Skeletal muscle satellite cell (primary cell): ENCODE results near the gene BCAR3.

Experiments used
- H3K27me3 ChIP-seq: 2 replicates; pipeline ENCODE4 v1.7.0; 2013; ENCODE audit warnings: low read length; ENCODE audit not compliant: control insufficient read depth, insufficient read depth
- H3K36me3 ChIP-seq: 2 replicates; pipeline ENCODE4 v1.7.0; 2013; ENCODE audit warnings: mild to moderate bottlenecking, control low read depth, low read length; ENCODE audit not compliant: insufficient read depth
- H3K4me1 ChIP-seq: 2 replicates; pipeline ENCODE4 v1.7.0; 2013; ENCODE audit warnings: low read length; ENCODE audit not compliant: control insufficient read depth, insufficient read depth
- H3K4me2 ChIP-seq: 2 replicates; pipeline ENCODE4 v1.7.0; 2013; ENCODE audit warnings: mild to moderate bottlenecking, low read length
- H3K4me3 ChIP-seq: 2 replicates; pipeline ENCODE4 v1.7.0; 2013; ENCODE audit warnings: low read length
- H3K9ac ChIP-seq: 2 replicates; pipeline ENCODE4 v1.7.0; 2013; ENCODE audit warnings: mild to moderate bottlenecking, low read depth, low read length, moderate library complexity
- H3K9me3 ChIP-seq: replicated peaks from 2 replicates; pipeline ENCODE4 v1.7.0; 2013; ENCODE audit warnings: mild to moderate bottlenecking, control low read depth, low read length

BCAR3 gene

DNA sequence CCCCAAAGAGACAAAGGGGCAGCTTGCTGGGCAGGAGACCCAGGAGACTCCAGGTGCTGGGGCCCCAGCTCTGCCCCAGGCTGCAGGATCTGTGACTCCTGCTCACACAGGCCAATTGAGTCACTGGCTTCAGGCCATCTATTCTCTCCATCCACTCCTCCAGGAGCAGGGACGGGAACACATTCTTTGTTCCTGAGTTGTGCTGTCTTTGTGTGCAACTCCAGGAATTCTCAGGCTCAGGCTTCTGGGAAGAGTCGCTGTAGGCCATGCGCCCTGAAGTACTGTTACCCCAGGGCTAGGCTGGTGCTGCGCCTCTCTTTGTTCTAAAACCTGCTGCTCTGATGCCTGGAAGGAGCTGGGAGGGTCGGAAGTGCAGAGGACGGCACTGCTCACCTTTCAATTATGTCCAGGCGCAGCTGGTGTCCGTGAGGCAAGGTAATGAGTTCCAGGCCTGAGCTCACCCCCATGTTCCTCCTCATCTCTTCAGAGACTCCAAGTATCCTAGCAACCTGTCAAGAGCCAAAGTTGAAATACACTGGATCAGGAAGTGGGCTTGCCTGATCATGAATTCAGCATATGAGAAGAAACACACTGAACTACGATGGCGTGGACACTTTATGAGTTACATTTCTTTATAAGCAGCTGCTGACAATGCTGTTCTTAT lies 105.9 kb downstream of the BCAR3 start:
- peaks cover 93% of the 10 kb centered on the region for H3K36me3 ChIP-seq
- H3K4me3 ChIP-seq, result no peak overlapping the region
- no peak overlapping the region for H3K4me2 ChIP-seq
- no peak overlapping the region for H3K9ac ChIP-seq
- H3K4me1 ChIP-seq, result peaks cover 30% of the 10 kb centered on the region
- H3K9me3 ChIP-seq, result no peaks in the 10 kb centered on the region
- no peaks in the 10 kb centered on the region for H3K27me3 ChIP-seq

DNA sequence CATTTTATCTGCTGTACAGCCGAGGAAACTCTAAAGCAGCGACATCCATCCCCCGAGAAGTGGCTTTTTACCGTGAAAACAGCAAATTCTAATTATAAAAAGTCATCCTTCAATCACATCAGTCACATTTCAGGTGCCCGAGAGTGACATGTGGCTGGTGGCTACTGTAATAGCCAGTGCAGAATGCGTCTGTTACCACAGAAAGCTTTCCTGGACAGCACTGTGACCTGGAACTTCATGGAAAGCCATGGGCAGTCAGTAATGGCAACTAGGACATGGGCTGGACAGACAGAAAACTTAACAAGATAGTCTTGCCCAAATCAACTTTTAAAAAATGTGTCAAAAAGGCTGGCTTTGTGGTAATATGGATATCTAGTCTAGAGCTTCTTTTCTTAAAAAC lies 106.6 kb downstream of the BCAR3 start:
- Histone ChIP-seq H3K4me2 (no peak overlapping the region), H3K36me3 (peaks cover 93% of the 10 kb centered on the region), H3K4me1 (peaks cover 23% of the 10 kb centered on the region), H3K27me3 (no peaks in the 10 kb centered on the region), H3K4me3 (no peak overlapping the region), H3K9me3 (no peaks in the 10 kb centered on the region), H3K9ac (no peak overlapping the region)

DNA sequence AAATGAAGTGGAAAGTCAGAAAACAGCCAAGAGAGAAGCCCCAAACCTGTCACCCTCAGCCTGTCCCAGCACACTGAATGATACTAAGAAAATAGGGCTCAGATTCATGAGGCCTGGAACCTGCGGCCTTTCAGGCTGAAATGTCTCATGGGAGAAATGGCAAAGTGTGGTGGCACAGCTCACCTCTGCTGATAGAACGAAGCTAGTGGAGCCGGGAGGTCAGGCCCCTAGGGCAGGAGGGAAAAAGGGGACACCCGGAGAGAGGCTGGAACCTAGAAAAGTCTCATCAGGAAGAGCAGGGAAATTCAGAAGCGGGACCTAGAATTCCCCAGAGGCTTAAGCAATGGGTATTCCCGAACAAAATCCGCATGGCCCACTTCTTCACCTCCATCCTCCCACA lies 107.1 kb downstream of the BCAR3 start:
- H3K4me2 ChIP-seq, result no peak overlapping the region
- no peaks in the 10 kb centered on the region for H3K27me3 ChIP-seq
- peaks cover 95% of the 10 kb centered on the region for H3K36me3 ChIP-seq
- no peaks in the 10 kb centered on the region for H3K9me3 ChIP-seq
- H3K9ac ChIP-seq, result no peak overlapping the region
- no peak overlapping the region for H3K4me3 ChIP-seq
- H3K4me1 ChIP-seq, result peaks cover 18% of the 10 kb centered on the region

DNA sequence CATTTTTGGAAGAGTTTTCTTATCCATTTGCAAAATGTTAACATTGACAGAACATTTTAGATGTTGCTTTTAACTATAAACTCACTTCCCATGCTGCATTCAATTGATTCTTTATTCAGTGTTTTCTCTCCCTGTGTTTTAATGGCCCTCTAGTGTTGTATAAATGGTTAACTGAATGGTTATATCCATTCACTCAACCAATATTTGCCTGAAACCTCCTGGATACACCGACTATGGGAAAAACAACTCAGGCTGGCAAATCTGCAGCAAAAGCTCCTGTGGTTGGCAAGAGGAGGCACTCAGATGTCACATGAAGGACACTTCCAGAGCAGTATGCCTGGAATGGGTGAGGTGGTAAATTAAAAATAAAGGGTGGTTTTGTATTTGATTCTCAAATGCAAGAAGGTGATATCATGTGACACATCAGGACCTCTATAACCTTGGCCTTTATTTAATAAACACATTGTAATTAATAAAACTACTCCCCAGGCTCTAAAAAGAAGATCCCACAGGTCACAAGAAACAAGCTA lies 107.6 kb downstream of the BCAR3 start:
- H3K9ac ChIP-seq, result no peak overlapping the region
- no peaks in the 10 kb centered on the region for H3K27me3 ChIP-seq
- H3K4me1 ChIP-seq, result peaks cover 13% of the 10 kb centered on the region
- no peak overlapping the region for H3K4me3 ChIP-seq
- no peaks in the 10 kb centered on the region for H3K9me3 ChIP-seq
- no peak overlapping the region for H3K4me2 ChIP-seq
- peaks cover 95% of the 10 kb centered on the region for H3K36me3 ChIP-seq

DNA sequence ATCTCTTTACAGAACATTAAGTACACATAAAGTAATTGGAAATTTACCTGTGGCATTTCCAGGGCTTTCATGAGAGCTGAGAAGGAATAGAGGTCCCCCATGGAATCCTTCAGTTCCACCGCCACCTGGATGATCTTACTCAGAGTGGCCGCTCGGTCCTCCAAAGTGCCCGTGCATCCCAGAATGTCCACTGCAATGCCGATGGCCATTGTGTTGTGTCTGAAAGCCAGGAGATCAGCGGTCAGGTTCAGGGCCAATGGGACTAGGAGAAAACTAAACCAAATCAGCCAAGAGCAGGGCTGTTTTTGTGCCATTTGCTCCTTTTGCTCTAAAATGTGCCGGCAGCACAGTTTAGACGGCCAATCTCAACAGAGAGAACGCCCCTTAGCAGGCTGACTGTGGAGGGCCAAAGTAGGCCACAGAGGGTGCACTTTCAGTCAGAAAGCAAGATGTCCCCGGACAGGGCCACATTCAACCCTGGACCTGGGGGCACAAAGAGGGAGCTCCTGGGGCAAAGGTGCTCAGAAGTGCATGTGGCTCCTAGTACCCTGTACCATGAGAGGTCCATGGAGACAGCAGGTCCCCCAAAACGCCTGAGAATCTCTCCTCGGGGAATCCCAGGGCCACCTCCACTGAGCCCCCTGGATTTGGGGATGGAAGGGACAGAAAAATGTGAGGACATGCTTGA lies 109.9 kb downstream of the BCAR3 start:
- H3K4me1 ChIP-seq, result peaks cover 10% of the 10 kb centered on the region
- no peak overlapping the region for H3K9ac ChIP-seq
- no peak overlapping the region for H3K4me3 ChIP-seq
- peaks cover 93% of the 10 kb centered on the region for H3K36me3 ChIP-seq
- H3K9me3 ChIP-seq, result no peaks in the 10 kb centered on the region
- H3K4me2 ChIP-seq, result no peak overlapping the region
- H3K27me3 ChIP-seq, result no peaks in the 10 kb centered on the region

DNA sequence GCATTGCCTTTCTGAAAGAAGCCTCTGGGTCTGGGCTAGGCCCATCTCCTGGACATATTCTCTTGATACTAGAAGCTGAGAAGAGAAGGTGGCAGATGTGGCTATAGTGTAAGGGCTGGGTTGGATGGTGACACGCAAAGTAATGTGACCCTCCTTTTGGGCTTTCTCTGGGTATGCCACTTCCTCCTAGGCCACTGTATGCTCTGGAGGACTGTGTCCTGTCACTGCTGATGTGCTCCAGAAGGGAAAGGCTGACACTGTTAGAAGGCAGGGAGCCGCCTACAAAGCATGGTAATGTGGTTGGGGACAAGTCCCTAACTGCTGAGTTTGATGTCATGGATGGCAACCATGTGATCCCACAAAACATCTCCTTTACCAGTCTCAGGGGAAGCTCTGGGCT lies 112.1 kb downstream of the BCAR3 start:
- Histone ChIP-seq H3K4me2 (no peak overlapping the region), H3K4me1 (peaks cover 10% of the 10 kb centered on the region), H3K9me3 (no peaks in the 10 kb centered on the region), H3K36me3 (peaks cover 93% of the 10 kb centered on the region), H3K9ac (no peak overlapping the region), H3K27me3 (no peaks in the 10 kb centered on the region), H3K4me3 (no peak overlapping the region)

DNA sequence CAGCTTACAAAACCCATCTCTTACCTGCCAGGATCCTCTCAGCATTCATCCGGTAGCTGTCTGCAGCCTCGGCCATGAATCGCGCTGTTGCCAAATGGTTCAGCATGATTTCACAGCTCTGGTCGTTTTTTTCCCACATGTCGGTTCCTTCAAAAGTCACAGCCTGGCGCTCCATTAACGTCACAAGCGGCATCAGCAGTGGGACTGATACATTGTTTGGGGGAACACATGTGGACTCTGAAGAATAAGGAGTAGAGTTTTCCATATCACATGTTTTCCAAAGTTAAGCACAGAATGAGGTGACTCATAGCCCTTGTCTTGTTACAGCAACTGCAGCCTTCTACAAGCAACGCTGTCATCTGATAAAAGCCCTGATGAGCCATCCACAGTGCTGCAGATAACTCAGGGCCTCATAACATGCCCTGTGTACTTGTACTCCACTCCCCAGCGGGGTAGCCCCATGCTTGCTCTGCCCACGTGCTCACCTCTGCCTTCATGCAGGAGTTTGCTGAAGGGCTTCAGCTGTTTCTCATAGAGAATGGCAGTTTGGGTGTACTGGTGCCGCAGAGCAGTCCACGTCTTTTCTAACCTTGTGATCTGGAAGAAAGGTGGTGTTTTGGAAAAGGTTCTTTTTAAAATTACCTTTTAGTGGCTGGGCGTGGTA lies 114.2 kb downstream of the BCAR3 start:
- no peaks in the 10 kb centered on the region for H3K9me3 ChIP-seq
- H3K4me2 ChIP-seq, result no peak overlapping the region
- no peak overlapping the region for H3K9ac ChIP-seq
- H3K4me1 ChIP-seq, result peaks cover 10% of the 10 kb centered on the region
- no peak overlapping the region for H3K4me3 ChIP-seq
- no peaks in the 10 kb centered on the region for H3K27me3 ChIP-seq
- H3K36me3 ChIP-seq, result peaks cover 89% of the 10 kb centered on the region

DNA sequence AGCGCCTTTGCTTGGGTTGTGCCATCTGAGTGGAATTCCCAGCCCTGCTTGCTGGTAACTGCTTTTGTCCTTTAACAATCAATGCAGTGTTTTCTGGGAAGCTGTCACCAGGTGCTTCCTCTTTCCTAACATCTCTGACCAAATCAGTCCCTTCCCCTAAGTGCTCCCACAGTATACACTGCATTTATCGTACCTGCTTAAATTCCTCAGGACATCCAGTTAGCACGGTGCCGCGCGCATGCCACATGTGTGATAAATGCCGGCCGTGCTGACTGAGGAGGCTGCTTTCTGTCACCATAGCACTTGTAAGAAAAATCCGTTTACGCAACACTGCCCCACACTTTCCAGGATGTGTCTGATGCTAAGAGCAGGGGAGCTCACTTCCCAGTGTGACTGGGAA lies 115.4 kb downstream of the BCAR3 start:
- no peak overlapping the region for H3K4me3 ChIP-seq
- H3K27me3 ChIP-seq, result no peaks in the 10 kb centered on the region
- H3K36me3 ChIP-seq, result peaks cover 88% of the 10 kb centered on the region
- H3K9ac ChIP-seq, result no peak overlapping the region
- H3K4me1 ChIP-seq, result peaks cover 10% of the 10 kb centered on the region
- no peaks in the 10 kb centered on the region for H3K9me3 ChIP-seq
- H3K4me2 ChIP-seq, result no peak overlapping the region

DNA sequence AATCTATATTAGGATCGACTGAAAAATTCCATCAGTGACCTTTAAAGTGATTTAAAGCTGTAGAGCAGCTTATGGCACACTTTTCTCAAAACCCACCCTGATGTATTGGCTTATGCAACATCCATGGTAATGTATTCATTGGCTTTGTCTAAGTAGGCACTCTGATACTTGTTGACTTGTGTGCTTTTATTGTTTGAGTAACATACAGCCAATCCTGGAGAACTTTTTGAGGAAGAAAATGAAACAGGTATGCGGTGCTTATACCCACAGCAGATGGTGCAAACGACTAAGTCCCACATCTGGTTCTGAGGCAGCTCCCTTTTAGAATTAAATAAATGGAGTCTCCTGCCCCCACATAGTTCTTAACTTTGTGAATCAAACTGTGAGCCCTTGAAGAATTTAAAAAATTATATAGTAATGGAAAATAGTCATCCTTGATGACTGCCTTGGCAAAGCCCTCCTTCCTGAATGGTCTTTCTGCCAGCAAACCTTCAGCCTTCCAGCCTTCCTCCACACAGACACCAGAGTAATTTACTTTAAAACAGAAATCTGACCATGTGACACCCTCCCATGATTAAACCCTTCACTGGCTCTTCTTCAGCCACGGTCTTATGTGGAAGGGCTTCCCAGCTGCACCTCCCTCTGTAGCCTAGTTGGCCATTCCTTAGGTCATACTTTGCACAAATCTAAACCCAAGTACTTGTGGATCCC lies 116.0 kb downstream of the BCAR3 start:
- peaks cover 90% of the 10 kb centered on the region for H3K36me3 ChIP-seq
- no peaks in the 10 kb centered on the region for H3K9me3 ChIP-seq
- H3K27me3 ChIP-seq, result no peaks in the 10 kb centered on the region
- H3K9ac ChIP-seq, result no peak overlapping the region
- no peak overlapping the region for H3K4me2 ChIP-seq
- no peak overlapping the region for H3K4me3 ChIP-seq
- H3K4me1 ChIP-seq, result peaks cover 10% of the 10 kb centered on the region

DNA sequence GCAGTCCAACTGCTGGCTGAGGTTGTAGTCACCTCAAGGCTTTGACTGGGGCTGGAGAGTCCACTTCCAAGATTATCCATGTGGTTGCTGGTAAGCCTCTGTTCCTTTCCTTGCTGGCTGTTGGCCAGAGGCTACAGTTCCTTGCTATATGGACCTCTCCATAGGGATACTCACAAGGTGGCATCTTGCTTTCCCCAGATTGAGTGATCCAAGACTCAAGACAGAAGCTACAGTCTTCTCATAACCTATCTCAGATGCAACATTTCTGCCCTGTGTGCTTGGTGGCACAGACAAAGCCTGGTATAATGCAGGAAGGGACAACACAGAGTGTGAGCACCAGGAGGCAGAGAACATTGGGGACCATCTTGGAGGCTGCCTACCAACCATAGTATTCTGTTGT lies 121.9 kb downstream of the BCAR3 start:
- H3K4me1 ChIP-seq, result peaks cover 10% of the 10 kb centered on the region
- H3K36me3 ChIP-seq, result peaks cover 55% of the 10 kb centered on the region
- no peak overlapping the region for H3K4me3 ChIP-seq
- H3K4me2 ChIP-seq, result no peak overlapping the region
- no peak overlapping the region for H3K9ac ChIP-seq
- no peaks in the 10 kb centered on the region for H3K9me3 ChIP-seq
- no peaks in the 10 kb centered on the region for H3K27me3 ChIP-seq

DNA sequence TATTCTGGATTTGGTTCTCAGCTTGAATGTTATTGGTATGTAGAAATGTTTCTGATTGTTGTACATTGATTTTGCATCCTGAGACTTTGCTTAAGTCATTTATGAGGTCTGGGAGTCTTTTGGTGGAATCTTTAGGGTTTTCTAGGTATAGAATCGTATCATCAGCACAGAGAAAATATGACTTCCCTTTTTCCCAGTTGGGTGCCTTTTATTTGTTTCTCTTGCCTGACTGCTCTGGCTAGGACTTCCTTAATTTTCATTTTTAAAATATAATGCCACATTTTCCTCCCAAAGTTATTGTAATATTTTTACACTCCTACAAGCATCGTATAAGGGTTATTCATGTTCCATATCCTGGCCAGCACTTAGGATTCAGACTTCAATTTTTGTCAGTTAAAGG lies 122.6 kb downstream of the BCAR3 start:
- Histone ChIP-seq H3K9me3 (no peaks in the 10 kb centered on the region), H3K4me2 (no peak overlapping the region), H3K4me1 (peaks cover 16% of the 10 kb centered on the region), H3K36me3 (peaks cover 51% of the 10 kb centered on the region), H3K9ac (no peak overlapping the region), H3K4me3 (no peak overlapping the region), H3K27me3 (no peaks in the 10 kb centered on the region)
